Effector CD4-positive, alpha-beta T cell (primary cell): ENCODE results near the gene IL20RA. TPM values are rescaled to one million over a fixed set of nuclear protein-coding genes. Genes with fewer than 3 reads are reported as not detected.
A peak's percentile ranks its signal among the peaks of the same experiment; 100 is the strongest.
"Not testable (repeated sequence)": the region's sequence is repeated elsewhere in the genome, so short reads cannot be mapped to it uniquely, and the experiment has no call there.

ENCODE experiments used
- DNase-seq: peaks from one replicate; pipeline ENCODE4 v3.0.0-alpha.2; 2020
- total RNA-seq: gene quantifications from one replicate; lab custom pipeline; 2026; lab: John Stamatoyannopoulos, UW

IL20RA gene
- total RNA-seq: not detected

- DNase-seq: no peak
These were observed at the start of gene IL20RA for GRCh38 chr6:137044366-137045221. Gene IL20RA (minus strand): TSS chr6:137044965. CDS start chr6:137044728, 237 bp downstream.

- no peak for DNase-seq
These were observed 48.7 kb upstream of the IL20RA start for GRCh38 chr6:137093183-137094069.

DNA sequence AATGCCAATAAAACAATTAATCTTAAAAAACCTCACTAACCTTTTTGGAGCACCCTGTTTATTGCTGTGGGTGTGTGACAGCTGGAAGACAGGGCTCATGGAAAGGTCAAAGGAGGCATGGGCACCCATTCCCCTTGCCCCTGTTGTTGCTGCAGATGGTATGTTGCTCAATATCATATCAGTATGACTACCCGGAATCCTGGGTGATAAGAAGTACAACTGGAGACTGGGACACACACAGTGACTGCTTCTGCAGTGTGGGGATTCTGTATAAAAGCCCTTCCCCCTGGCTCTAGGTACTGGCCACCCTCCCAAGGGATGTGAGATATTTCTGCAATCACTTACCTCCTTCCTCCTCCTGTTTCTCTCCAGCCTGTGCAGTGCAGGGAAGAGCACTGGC is 47.3 kb upstream of the IL20RA start:
- no peak for DNase-seq

DNA sequence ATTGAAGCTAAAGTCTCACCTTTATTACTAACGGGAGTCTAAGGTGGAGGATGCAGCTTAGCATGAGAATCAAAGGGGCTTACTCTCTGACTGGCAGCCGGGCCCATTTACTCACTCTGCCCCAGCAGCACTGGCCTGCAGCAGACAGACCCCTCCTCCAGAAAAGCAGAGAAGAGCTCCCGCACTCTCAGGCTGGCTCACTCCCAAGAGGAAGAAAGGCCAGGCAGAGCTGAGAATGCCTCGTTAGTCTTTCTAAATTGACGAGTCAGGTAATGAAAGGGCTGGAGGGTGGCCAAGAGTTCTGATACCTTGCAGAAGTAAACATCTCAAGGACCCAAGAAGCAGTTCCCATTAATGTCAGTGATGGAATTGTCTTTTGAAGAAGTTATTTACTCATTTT is 44.5 kb upstream of the IL20RA start:
- no peak for DNase-seq

- DNase-seq: no peak
These were observed 43.1 kb upstream of the IL20RA start for GRCh38 chr6:137087902-137088301.

DNA sequence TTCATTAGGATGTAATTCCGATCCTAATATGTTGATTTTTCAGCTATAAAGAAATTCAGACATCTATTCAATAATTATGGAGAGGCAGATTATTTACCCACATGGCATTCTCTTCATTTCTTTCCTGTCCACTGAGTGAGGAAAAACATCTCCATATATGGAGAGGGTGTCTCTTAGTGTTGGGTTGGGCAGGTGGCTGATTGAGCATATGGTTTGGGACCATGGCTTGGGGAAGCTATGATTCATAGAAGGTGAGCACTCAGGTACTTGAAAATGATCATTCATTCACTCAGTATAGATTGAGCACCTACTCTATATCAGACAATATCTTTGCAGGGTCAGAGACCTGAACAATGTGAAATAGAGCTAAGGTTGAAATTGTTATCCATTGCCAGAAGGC is 41.3 kb upstream of the IL20RA start:
- DNase-seq: no peak

DNA sequence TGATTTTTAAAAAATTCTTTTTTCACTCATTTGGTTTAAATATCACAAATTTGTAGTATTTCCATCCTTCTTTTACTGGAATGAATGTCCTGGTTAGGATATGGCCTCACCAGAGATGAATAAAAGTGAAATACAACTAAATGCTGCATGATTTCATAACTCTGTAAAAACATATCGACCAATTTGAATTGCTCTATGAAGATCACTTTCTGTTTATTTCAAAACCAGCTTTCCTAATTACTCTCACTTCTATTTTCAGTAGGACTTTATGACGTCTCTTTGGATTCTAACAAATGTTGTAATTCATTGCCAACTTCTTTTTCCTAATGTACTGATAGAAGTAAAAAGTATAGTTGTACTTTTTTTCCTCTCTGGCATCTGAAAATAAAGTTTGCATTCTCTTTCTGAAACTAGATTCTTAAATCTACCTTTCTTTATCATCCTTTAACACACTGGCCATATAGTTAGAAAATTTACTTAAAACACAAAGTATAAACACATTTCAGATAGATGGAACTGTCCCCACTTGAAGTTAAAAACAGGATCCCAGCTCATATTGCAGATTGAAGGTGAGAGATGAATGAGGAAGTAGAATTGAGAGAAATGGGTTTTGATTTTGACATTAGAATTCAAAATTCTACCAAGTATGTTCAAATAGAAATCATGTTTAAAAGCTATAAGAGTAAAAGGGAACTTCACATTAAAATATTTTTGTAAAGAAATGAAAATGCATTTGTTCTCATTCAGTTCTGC is 40.3 kb upstream of the IL20RA start:
- no peak for DNase-seq

DNA sequence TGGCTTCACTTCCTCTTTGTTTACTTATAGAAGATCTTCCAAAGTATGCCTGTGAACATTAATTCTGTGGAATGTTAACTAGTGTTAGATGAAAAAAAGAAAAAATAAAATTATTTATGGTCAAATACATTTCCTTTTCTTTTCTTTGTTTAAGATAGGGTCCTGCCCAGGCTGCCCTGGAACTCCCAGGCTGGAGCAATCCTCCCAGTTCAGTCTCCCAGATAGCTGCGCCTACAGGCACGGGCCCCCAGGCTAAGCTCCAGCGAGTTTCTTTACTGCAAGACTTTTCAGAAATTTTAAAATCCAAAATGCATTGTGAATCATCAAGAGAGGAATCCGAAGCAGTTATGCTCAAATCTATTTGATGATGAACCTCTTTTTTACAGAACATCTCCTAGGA is 39.3 kb upstream of the IL20RA start:
- DNase-seq: no peak

GRCh38 chr6:137081997-137082396 is 37.2 kb upstream of the IL20RA start:
- no peak for DNase-seq

DNA sequence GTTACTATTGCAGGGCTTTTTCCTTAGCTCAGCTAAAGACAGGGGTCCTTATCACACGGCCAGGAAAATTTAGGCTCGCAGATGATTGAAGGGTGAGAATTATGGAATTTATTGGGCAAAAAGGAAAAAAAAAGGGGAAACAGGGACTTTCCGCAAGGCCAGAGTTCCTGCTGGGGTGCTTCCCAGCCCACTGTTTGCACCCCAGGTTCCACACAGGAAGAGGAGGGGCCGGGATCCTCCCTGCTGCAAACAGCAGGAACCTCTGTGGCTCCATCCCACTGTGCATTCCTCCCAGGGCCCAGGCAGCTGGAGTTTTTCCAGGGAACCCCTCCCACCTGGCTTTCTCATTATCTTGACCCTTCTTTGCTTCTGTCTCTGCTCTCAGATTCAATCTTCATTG is 35.9 kb upstream of the IL20RA start:
- DNase-seq: no peak

- peak; percentile 20 for DNase-seq
These were observed 31.7 kb upstream of the IL20RA start for GRCh38 chr6:137076277-137077068.

GRCh38 chr6:137075790-137076189 is 31.0 kb upstream of the IL20RA start:
- not testable (repeated sequence) for DNase-seq

DNA sequence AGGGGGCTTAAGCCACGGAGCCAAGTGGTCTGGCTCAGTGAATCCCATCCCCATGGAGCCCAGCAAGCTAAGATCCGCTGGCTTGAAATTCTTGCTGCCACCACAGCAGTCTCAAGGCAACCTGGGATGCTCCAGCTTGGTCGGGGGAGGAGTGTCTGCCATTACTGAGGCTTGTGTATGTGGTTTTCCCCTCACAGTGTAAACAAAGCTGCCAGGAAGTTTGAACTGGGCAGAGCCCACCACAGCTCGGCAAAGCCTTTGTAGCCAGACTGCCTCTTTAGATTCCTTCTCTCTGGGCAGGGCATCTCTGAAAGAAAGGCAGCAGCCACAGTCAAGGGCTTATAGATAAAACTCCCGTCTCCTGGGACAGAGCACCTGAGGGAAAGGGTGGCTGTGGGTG is 25.5 kb upstream of the IL20RA start:
- DNase-seq: no peak

- no peak for DNase-seq
These were observed 22.6 kb upstream of the IL20RA start for GRCh38 chr6:137067399-137067798.

- no peak for DNase-seq
These were observed 13.3 kb upstream of the IL20RA start for GRCh38 chr6:137058037-137058436.

DNA sequence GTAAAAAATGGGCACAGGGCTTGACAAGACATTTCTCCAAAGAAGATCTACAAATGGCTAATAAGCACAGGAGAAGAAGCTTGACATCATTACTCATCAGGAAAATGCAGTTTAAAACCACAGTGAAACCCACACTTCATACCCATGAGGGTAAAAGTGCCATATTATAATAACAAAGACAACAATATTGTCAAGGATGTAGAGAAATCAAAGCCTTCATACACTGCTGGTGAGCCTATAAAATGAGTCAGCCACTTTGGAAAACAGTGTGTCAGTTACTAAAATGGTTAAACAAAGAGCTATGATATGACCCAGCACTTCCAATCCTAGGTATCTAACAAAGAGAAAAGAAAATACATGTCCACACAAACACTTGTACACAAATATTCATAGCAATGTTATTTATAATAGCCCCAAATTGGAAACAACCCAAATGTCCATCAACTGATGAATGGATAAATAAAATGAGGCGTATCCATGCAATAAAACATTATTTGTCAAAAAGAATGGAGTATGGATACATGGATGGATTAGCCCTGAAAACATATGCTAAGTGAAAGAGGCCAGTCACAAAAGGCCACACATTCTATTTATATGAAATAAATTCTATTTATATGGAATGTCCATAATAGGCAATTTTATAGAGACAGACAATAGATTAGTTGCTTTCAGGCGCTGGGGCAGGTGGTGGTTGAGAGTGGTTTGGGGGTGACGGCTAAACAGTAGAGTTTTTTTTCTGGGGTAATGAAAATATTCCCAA is 11.5 kb upstream of the IL20RA start:
- no peak for DNase-seq

GRCh38 chr6:137051790-137052472 is 7.2 kb upstream of the IL20RA start:
- no peak for DNase-seq

DNA sequence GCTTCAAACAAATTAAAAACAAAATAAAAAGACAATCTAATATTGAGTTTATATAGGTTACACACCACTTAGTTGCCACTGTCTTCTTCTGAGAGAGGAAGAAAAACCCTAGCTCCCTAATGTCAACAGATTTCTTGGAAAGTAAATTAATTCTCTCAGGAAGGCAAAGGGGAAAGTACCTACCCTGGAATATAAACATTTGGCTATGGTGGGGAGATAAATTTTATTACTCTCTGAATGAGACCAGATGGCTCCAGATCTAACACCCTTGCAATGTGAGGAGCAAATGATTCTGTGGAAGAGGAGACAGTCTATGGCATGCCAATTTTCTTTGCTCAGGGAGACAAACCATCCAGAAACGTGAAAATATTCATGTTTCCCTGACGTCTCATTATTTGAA is 4.3 kb upstream of the IL20RA start:
- DNase-seq: no peak

GRCh38 chr6:137046871-137047412 is 2.2 kb upstream of the IL20RA start:
- DNase-seq: no peak

GRCh38 chr6:137045222-137045789 is 541 bp upstream of the IL20RA start:
- no peak for DNase-seq
